Esophagus squamous epithelium (tissue), 5 donors: Measurements from ENCODE around the gene EEF1G. TPM values are rescaled to one million over a fixed set of nuclear protein-coding genes. Genes with fewer than 3 reads are reported as not detected.

Source experiments
- DNase-seq: peaks from one replicate; lab custom pipeline; 2025; lab: John Stamatoyannopoulos, UW
- H3K27ac ChIP-seq, 4 donors: fragments of 200-600 bp; sonication (generic); one replicate each; pipeline ENCODE4 v1.5.1; 2016 to 2019; ENCODE audit warnings: mild to moderate bottlenecking in 1 of 4
- H3K27me3 ChIP-seq, 4 donors: fragments of 200-600 bp; sonication (generic); 1 replicate in 3 of 4; 2 replicates in 1 of 4; pipeline versions ENCODE4 v1.5.1 to v1.6.0; 2017 to 2021; ENCODE audit warnings: antibody characterized with exemption in 1 of 4
- H3K36me3 ChIP-seq, 3 donors: fragments of 200-600 bp; sonication (generic); one replicate each; pipeline ENCODE4 v1.5.1; 2016 to 2019
- H3K4me1 ChIP-seq, 3 donors: fragments of 200-600 bp; sonication (generic); one replicate each; pipeline ENCODE4 v1.5.1; 2017 to 2019
- H3K4me3 ChIP-seq, 4 donors: fragments of 200-600 bp; sonication (generic); 1 replicate in 3 of 4; 2 replicates in 1 of 4; pipeline ENCODE4 v1.5.1; 2016 to 2019; ENCODE audit warnings: mild to moderate bottlenecking in 2 of 4, moderate library complexity in 1 of 4
- H3K9me3 ChIP-seq, 3 donors: fragments of 200-600 bp; sonication (generic); one replicate each; pipeline ENCODE4 v1.5.1; 2016 to 2019
- POLR2A ChIP-seq, 4 donors: fragments of 450-650 bp; IDR thresholded peaks; one replicate each; pipeline ENCODE4 v1.6.1; 2017; ENCODE audit warnings: antibody characterized with exemption in 4 of 4, mild to moderate bottlenecking in 4 of 4, moderate library complexity in 3 of 4
- WGBS, 2 donors: methylation state at CpG; one replicate each; pipeline ENCODE4 v1.1.5; 2018; 5-methylcytosine and 5-hydroxymethylcytosine counted together
- intact Hi-C: fragments of 100-400 bp; cut with DNase I; formaldehyde crosslinking; loops from one replicate; pipeline ENCODE4 v1.15.0; 2022
- total RNA-seq, 4 donors: library from RNA; depleted of rRNA; stranded (reverse); fragments of >200 nt; gene quantifications; one replicate each; pipeline ENCODE4 v1.1.0, GENCODE V29; 2016
- TF ChIP-seq, protein P1 (sequence below), 6 experiments: fragments of 450-650 bp in 4 of 6; fragments of 200-600 bp in 2 of 6; sonication (generic) in 2 of 6; IDR thresholded peaks; one replicate each; pipeline ENCODE4 v1.5.1; 2016 to 2019; ENCODE audit warnings: antibody characterized with exemption in 6 of 6, mild to moderate bottlenecking in 4 of 6, moderate library complexity in 4 of 6
- donor health status: DM: yes; HTN: yes; CAD: no.

Gene EEF1G
- total RNA-seq, 4 donors from 2014 or later = 1,144 to 2,095 (median 1,685) TPM

DNA sequence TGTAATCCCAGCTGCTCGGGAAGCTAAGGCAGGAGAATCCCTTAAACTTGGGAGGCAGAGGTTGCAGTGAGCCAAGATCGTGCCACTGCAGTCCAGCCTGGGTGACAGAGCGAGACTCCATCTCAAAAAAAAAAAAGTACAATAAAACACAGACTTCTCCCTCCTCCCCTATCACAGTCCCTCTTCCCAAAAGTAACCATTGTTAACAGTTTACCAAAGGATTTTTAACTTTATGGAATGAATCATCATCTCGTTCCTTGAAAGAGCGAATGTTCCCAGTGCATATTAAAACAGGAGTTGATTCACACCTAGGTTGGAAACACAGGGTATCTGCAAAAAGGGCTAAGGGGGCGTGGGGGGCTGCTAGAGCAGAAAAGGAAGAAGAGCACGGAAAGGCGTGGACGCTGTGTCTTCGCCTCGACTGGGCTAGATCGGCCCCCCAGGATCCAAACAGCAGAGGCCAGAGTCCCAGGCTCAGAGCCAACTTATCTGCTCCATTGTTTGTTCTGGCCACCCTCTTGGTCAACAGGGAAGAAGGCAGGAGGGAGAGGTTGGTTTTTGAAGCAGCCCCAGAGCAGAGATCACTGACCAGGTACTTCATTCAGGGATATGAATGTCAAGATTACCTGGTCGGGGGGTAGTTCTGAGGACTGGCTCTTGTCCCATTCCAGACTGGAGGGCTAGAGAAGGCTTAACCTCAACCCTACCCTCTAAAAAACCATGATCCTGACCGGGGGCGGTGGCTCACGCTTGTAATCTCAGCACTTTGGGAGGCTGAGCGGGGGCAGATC, 25.0 kb downstream of the EEF1G start:
- Histone ChIP-seq H3K9me3 (no peaks in the 10 kb centered on the region), H3K4me3 (peak overlapping the region in 1 of 4 donors; percentile 100), H3K4me1 (peaks cover 48 to 82% (median 55%) of the 10 kb centered on the region in 3 donors), H3K36me3 (no peaks in the 10 kb centered on the region), H3K27ac (peak overlapping the region; percentile 99 to 100 (median 100)), H3K27me3 (no peaks in the 10 kb centered on the region)
- TF ChIP-seq, protein P1, sequence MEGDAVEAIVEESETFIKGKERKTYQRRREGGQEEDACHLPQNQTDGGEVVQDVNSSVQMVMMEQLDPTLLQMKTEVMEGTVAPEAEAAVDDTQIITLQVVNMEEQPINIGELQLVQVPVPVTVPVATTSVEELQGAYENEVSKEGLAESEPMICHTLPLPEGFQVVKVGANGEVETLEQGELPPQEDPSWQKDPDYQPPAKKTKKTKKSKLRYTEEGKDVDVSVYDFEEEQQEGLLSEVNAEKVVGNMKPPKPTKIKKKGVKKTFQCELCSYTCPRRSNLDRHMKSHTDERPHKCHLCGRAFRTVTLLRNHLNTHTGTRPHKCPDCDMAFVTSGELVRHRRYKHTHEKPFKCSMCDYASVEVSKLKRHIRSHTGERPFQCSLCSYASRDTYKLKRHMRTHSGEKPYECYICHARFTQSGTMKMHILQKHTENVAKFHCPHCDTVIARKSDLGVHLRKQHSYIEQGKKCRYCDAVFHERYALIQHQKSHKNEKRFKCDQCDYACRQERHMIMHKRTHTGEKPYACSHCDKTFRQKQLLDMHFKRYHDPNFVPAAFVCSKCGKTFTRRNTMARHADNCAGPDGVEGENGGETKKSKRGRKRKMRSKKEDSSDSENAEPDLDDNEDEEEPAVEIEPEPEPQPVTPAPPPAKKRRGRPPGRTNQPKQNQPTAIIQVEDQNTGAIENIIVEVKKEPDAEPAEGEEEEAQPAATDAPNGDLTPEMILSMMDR (IDR thresholded peaks at IDR 0.05) = no peak
- TF ChIP-seq POLR2A (IDR thresholded peaks at IDR 0.05) = no peak
- WGBS, 2 donors = 47 to 60% methylated on average over 16 to 17 of the region's 17 CpGs
- DNase-seq = no peak
- intact Hi-C loops = no loop called here

DNA sequence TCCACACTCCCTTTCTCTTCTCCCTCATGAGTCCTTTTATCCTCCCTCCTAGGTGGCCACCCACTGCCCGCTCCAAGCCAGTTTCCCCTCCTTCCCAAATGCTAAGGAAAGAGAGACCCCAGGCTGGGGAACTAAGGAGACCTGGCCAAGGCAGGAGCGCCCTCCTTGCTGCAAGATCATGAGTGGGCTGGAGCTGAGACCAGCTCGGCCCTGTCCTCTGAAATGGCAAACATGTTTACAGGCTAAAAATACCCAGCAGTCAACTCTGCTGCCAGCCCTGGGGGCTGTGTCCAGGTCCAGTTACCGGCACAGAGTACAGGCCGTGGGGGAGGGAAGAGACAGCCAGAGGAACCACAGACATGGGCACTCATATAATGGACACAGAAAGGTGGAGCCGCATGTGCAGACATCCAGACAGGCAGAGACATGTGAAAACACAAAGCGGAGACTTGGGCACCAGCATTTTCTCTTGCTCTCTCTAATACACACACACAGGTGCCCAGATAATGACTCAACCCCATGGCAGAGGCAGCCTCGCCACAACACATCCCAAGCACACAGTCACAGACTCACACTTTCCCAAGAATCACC, 25.9 kb downstream of the EEF1G start:
- TF ChIP-seq POLR2A (IDR thresholded peaks at IDR 0.05) = peak in 1 of 4 donors; percentile 51
- TF ChIP-seq, protein P1 (IDR thresholded peaks at IDR 0.05) = no peak
- WGBS, 2 donors = 25 to 39% methylated on average over 5 to 8 of the region's 8 CpGs
- DNase-seq = no peak
- Histone ChIP-seq H3K4me3 (peak overlapping the region; percentile 88 to 100 (median 98)), H3K9me3 (no peaks in the 10 kb centered on the region), H3K4me1 (peaks cover 40 to 82% (median 50%) of the 10 kb centered on the region in 3 donors), H3K27me3 (no peaks in the 10 kb centered on the region), H3K36me3 (no peaks in the 10 kb centered on the region), H3K27ac (peak overlapping the region; percentile 99 to 100 (median 100))
- intact Hi-C loops = no loop called here

DNA sequence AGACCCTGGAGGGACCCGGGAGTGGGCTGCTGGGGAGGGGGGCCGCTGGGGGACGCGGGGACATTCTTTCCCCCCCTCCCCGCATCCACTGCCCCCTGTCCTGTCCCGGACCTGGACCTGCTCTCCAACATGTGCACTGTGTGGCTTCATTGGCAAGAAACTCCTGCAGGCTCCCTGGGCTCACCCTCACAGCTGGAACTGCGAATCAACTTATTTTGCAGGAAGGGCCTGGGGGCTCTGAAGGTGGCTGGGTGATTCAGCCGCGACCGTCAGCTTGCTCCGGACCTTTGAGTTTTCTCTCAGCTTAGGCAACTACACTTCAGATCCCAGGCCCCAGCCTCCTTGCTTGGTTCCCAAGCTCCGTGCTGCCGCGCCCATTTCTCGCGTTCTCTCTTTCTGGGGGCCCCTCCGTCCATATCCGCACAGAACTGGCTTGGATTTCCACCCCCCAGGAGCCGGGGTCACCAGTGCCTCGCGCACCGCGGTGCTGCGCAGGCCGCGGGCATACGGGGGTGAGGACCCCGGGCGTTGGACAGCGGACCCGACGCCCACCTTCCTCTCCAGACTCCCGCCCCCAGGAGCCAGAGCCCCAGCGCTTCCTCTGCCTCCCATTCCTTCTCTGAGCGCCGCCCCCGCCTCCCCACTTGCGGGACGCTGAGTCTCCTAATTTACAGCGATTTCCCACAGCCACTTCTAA, 26.6 kb downstream of the EEF1G start:
- no peak for TF ChIP-seq POLR2A (IDR thresholded peaks at IDR 0.05)
- TF ChIP-seq, protein P1 (IDR thresholded peaks at IDR 0.05) = no peak
- Histone ChIP-seq H3K27ac (peak overlapping the region; percentile 99 to 100 (median 100)), H3K9me3 (no peaks in the 10 kb centered on the region), H3K36me3 (no peaks in the 10 kb centered on the region), H3K27me3 (no peaks in the 10 kb centered on the region), H3K4me1 (peaks cover 38 to 82% (median 51%) of the 10 kb centered on the region in 3 donors), H3K4me3 (peak overlapping the region; percentile 88 to 100 (median 98))
- WGBS, 2 donors = 3 to 14% methylated on average over 18 to 26 of the region's 40 CpGs
- intact Hi-C loops = no loop called here
- no peak for DNase-seq

DNA sequence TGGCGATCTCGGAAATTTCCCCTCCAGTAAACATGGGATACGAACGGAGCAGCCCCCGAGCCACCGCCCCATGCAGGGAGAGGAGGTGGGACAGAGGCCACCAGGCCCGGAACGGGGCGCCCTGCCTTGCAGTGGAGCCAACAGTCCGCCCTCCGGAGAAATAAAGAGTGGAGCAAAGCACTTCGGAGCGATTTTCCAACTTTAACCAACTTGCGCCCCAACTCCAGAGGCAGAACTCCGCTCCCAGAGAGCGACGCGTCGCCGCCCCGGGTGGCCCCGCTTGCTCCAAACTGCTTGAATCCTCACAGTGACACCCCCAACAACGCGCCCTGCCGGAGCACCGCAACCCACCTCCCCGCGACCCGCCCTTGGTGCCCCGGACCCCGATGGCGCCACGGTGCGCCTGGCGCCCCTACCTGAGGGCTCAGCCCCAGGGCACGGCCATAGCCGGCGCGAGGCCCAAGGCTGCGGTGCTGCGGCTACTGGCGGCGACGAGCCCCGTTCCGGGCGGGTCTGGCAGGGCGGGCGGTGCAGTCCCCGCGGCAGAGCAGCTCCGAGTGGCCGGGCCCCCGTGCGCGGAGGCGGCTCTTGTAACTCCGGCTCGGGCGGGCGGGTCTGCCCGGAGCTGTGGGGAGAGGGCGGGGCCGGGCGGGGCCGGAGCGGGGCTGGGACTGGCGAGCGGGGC, 27.3 kb downstream of the EEF1G start, which contains the start of gene AHNAK:
Gene AHNAK, minus strand, starts transcription at position 563 of the 685 bp plus-strand sequence. CDS start 10,708 bp downstream, outside the sequence.
- 0 to 2% methylated on average over 7 to 11 of the region's 69 CpGs for WGBS, 2 donors
- Histone ChIP-seq H3K27me3 (no peaks in the 10 kb centered on the region), H3K36me3 (no peaks in the 10 kb centered on the region), H3K4me1 (peaks cover 38 to 82% (median 51%) of the 10 kb centered on the region in 3 donors), H3K4me3 (peak within 1 kb of the TSS; percentile 88 to 100 (median 98)), H3K9me3 (no peaks in the 10 kb centered on the region), H3K27ac (peak within 1 kb of the TSS; percentile 99 to 100 (median 100))
- TF ChIP-seq, protein P1 (IDR thresholded peaks at IDR 0.05) = peak in 1 of 6 experiments; percentile 3
- peak; percentile 39 to 97 (median 73) for TF ChIP-seq POLR2A (IDR thresholded peaks at IDR 0.05)
- intact Hi-C loops = no loop called here
- no peak for DNase-seq
